ENCODE results near the gene FAHD1.

Gene FAHD1

GRCh38 chr16:1877804-1878203 is 50.8 kb downstream of the FAHD1 start:
- DNase-seq (ENCODE audit: insufficient read length, low spot score) (no peak), FAIRE-seq (no peak)

DNA sequence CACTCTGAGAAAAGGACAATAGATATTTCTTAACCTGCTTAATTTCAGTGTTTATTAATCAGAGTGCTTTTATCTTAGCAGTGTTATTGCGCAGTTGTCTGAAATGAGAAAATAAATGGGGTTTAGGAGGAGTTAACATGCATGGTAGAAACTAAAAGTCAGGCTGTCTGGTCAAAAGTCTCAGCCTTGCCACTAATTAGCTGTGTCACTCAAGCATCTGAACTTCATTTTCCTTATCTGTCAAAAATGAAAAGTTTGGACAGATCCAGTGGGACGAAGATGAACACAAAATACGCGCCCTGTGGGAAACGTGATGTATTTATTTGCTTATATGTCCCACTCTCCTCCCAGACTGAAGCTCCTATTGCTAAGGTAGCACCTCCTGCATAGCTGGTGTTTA is 51.2 kb downstream of the FAHD1 start:
- DNase-seq (ENCODE audit: insufficient read length, low spot score) (no peak), FAIRE-seq (no peak)
